Astrocyte (in vitro differentiated cells and primary cell): ENCODE data around the gene LVRN. TPM values are rescaled to one million over a fixed set of nuclear protein-coding genes. Genes with fewer than 3 reads are reported as not detected.

Experiments used
- DNase-seq: peaks from one replicate; pipeline ENCODE4 v3.0.0-alpha.2; 2010; ENCODE audit warnings: low read depth
- FAIRE-seq: peaks from 2 replicates; lab custom pipeline; 2011; peaks lifted over from hg19 to GRCh38; lab: Jason Lieb, UNC
- H2AFZ ChIP-seq: 2 replicates; pipeline ENCODE4 v1.6.0; 2012; ENCODE audit warnings: low read depth, low read length, inconsistent platforms
- H3K27ac ChIP-seq: 2 replicates; pipeline ENCODE4 v1.5.1; 2011; ENCODE audit warnings: low read depth, low read length, inconsistent platforms
- H3K27me3 ChIP-seq: 2 replicates; pipeline ENCODE4 v1.6.0; 2011; ENCODE audit warnings: low read length, inconsistent platforms; ENCODE audit not compliant: insufficient read depth
- H3K36me3 ChIP-seq: 2 replicates; pipeline ENCODE4 v1.5.1; 2011; ENCODE audit warnings: low read length, inconsistent platforms; ENCODE audit not compliant: insufficient read depth
- H3K4me1 ChIP-seq: 2 replicates; pipeline ENCODE4 v1.5.1; 2011; ENCODE audit warnings: low read length, inconsistent platforms; ENCODE audit not compliant: insufficient read depth
- H3K4me2 ChIP-seq: 2 replicates; pipeline ENCODE4 v1.6.0; 2012; ENCODE audit warnings: low read length, inconsistent platforms
- H3K4me3 ChIP-seq: 2 replicates; pipeline ENCODE4 v1.5.1; 2011; ENCODE audit warnings: low read depth, mild to moderate bottlenecking, low read length, inconsistent platforms; ENCODE audit not compliant: insufficient read depth
- H3K79me2 ChIP-seq: 2 replicates; pipeline ENCODE4 v1.6.0; 2012; ENCODE audit warnings: mild to moderate bottlenecking, low read length, inconsistent platforms; ENCODE audit not compliant: insufficient read depth
- H3K9ac ChIP-seq: 2 replicates; pipeline ENCODE4 v1.6.0; 2012; ENCODE audit warnings: mild to moderate bottlenecking, low read length, inconsistent platforms
- H3K9me3 ChIP-seq: 2 replicates; pipeline ENCODE4 v1.5.1; 2012; ENCODE audit warnings: low read depth, mild to moderate bottlenecking, low read length, inconsistent platforms; ENCODE audit not compliant: insufficient read depth
- H4K20me1 ChIP-seq: 2 replicates; pipeline ENCODE4 v1.6.0; 2012; ENCODE audit warnings: low read length, inconsistent platforms; ENCODE audit not compliant: insufficient read depth
- H3K27ac Mint-ChIP-seq: one replicate; pipeline ENCODE4 v1.8.0; 2021; ENCODE audit warnings: mild to moderate bottlenecking, mixed read lengths; ENCODE audit not compliant: unreplicated experiment
- H3K27me3 Mint-ChIP-seq: one replicate; pipeline ENCODE4 v1.8.0; 2021; ENCODE audit warnings: low read depth, mixed read lengths; ENCODE audit not compliant: unreplicated experiment
- H3K36me3 Mint-ChIP-seq: one replicate; pipeline ENCODE4 v1.8.0; 2021; ENCODE audit warnings: low read depth, mixed read lengths; ENCODE audit not compliant: unreplicated experiment
- H3K4me1 Mint-ChIP-seq: one replicate; pipeline ENCODE4 v1.8.0; 2021; ENCODE audit warnings: low read depth, mixed read lengths; ENCODE audit not compliant: unreplicated experiment
- H3K4me3 Mint-ChIP-seq: one replicate; pipeline ENCODE4 v1.8.0; 2021; ENCODE audit warnings: mild to moderate bottlenecking, moderate library complexity, mixed read lengths; ENCODE audit not compliant: unreplicated experiment
- H3K9me3 Mint-ChIP-seq: one replicate; pipeline ENCODE4 v1.8.0; 2021; ENCODE audit warnings: mild to moderate bottlenecking, mixed read lengths; ENCODE audit not compliant: unreplicated experiment
- CTCF ChIP-seq: IDR thresholded peaks from 2 replicates; pipeline ENCODE4 v1.5.1; 2011; ENCODE audit warnings: low read depth, mild to moderate bottlenecking, inconsistent platforms, low read length, moderate library complexity; ENCODE audit not compliant: insufficient read depth
- EZH2 ChIP-seq: IDR thresholded peaks from 2 replicates; pipeline ENCODE4 v1.6.1; 2012; ENCODE audit warnings: mild to moderate bottlenecking, low read length, inconsistent platforms; ENCODE audit not compliant: insufficient read depth
- total RNA-seq: library from RNA; stranded (reverse); gene quantifications from 2 replicates; pipeline ENCODE4 v1.2.1, GENCODE V29; 2021

The LVRN gene
- total RNA-seq, 1 donor from 2014 or later: 0.64 TPM

GRCh38 chr5:115962565-115963402, 509 bp downstream of the LVRN start:
- Mint-ChIP-seq H3K9me3 (no peaks in the 10 kb centered on the region), H3K36me3 (no peaks in the 10 kb centered on the region), H3K4me1 (no peaks in the 10 kb centered on the region), H3K4me3 (no peak overlapping the region), H3K27ac (no peak overlapping the region), H3K27me3 (peaks cover 30% of the 10 kb centered on the region)
- Histone ChIP-seq H3K4me3 (peak overlapping the region; percentile 57), H3K9me3 (no peaks in the 10 kb centered on the region), H2AFZ (peak overlapping the region; percentile 85), H3K27ac (no peak overlapping the region), H3K27me3 (peaks cover 36% of the 10 kb centered on the region), H3K36me3 (no peaks in the 10 kb centered on the region), H3K4me1 (peaks cover 14% of the 10 kb centered on the region), H3K79me2 (no peaks in the 10 kb centered on the region), H4K20me1 (no peaks in the 10 kb centered on the region), H3K9ac (peak overlapping the region; percentile 39), H3K4me2 (peak overlapping the region; percentile 90)
- DNase-seq (peak; percentile 20), FAIRE-seq (no peak)
- peak; percentile 86 for TF ChIP-seq EZH2
- no peak for TF ChIP-seq CTCF

- Histone ChIP-seq H2AFZ (no peak overlapping the region), H3K4me1 (peaks cover 14% of the 10 kb centered on the region), H3K36me3 (no peaks in the 10 kb centered on the region), H3K9ac (no peak overlapping the region), H3K27me3 (peaks cover 36% of the 10 kb centered on the region), H3K4me2 (peak overlapping the region; percentile 22), H3K27ac (no peak overlapping the region), H3K4me3 (no peak overlapping the region), H4K20me1 (no peaks in the 10 kb centered on the region), H3K79me2 (no peaks in the 10 kb centered on the region), H3K9me3 (no peaks in the 10 kb centered on the region)
- Mint-ChIP-seq H3K27me3 (peaks cover 30% of the 10 kb centered on the region), H3K4me1 (no peaks in the 10 kb centered on the region), H3K9me3 (no peaks in the 10 kb centered on the region), H3K27ac (no peak overlapping the region), H3K4me3 (no peak overlapping the region), H3K36me3 (no peaks in the 10 kb centered on the region)
- DNase-seq (no peak), FAIRE-seq (no peak)
- no peak for TF ChIP-seq EZH2
- TF ChIP-seq CTCF: no peak
These were observed 1.3 kb downstream of the LVRN start for GRCh38 chr5:115963566-115963965.

GRCh38 chr5:115968770-115969169, 6.5 kb downstream of the LVRN start:
- Mint-ChIP-seq H3K4me1 (no peaks in the 10 kb centered on the region), H3K9me3 (no peaks in the 10 kb centered on the region), H3K27ac (no peak overlapping the region), H3K4me3 (no peak overlapping the region), H3K36me3 (no peaks in the 10 kb centered on the region), H3K27me3 (peaks cover 19% of the 10 kb centered on the region)
- FAIRE-seq: no peak
- Histone ChIP-seq H3K9me3 (no peaks in the 10 kb centered on the region), H4K20me1 (no peaks in the 10 kb centered on the region), H3K36me3 (no peaks in the 10 kb centered on the region), H3K4me1 (no peaks in the 10 kb centered on the region), H3K4me2 (no peak overlapping the region), H3K27me3 (peaks cover 3% of the 10 kb centered on the region), H3K27ac (no peak overlapping the region), H2AFZ (no peak overlapping the region), H3K9ac (no peak overlapping the region), H3K79me2 (no peaks in the 10 kb centered on the region), H3K4me3 (no peak overlapping the region)
- TF ChIP-seq EZH2 (no peak), CTCF (no peak)
- no peak for DNase-seq
